ENCODE results near the gene AATF.

AATF gene

DNA sequence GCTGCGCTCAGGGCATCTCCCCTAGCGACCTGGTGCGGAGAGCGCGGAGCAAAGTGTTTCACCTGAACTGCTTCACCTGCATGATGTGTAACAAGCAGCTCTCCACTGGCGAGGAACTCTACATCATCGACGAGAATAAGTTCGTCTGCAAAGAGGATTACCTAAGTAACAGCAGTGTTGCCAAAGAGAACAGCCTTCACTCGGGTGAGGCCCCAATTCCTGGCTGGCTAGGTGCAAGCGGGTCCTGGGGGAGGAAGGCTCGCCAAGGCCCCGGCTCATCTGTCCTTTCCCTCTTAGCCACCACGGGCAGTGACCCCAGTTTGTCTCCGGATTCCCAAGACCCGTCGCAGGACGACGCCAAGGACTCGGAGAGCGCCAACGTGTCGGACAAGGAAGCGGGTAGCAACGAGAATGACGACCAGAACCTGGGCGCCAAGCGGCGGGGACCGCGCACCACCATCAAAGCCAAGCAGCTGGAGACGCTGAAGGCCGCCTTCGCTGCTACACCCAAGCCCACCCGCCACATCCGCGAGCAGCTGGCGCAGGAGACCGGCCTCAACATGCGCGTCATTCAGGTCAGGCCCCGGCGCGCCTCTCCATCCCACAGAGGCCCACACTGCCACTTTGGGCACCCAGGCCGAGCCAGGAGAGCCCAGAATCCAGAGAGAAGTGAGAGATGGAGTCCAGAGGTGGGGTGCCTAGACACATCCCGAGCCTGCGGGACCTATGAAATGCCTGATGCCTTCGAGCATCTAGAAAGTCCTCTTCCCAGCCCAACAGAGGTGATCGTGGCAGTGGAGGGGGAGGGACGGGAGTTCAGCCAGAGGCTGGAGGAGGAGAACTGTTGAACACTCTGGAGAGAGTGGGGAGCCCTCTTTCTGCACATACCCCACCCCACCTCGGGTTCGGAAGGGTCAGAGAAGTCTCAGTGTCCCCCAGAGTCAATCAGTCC, 8.2 kb upstream of the AATF start:
- Histone ChIP-seq H3K27ac (ENCODE audit: low read depth, low read length, poor library complexity, severe bottlenecking) (no peak overlapping the region), H3K9ac (ENCODE audit: low read length) (no peak overlapping the region), H3K9me2 (ENCODE audit: low read depth, low read length) (no peaks in the 10 kb centered on the region), H3K4me1 (ENCODE audit: insufficient read depth, low read length, severe bottlenecking) (no peaks in the 10 kb centered on the region), H2AFZ (ENCODE audit: low read length) (no peak overlapping the region), H3K4me3 (ENCODE audit: low read depth, low read length, poor library complexity, severe bottlenecking) (no peak overlapping the region), H3K36me3 (ENCODE audit: insufficient read depth, low read length) (no peaks in the 10 kb centered on the region), H3K4me2 (ENCODE audit: low read length) (no peak overlapping the region), H4K20me1 (ENCODE audit: insufficient read depth, low read length) (no peaks in the 10 kb centered on the region), H3K9me3 (ENCODE audit: low read length) (no peaks in the 10 kb centered on the region), H3F3A (ENCODE audit: insufficient read depth, low read length) (no peaks in the 10 kb centered on the region), H3K27me3 (ENCODE audit: insufficient read depth, low read length) (no peaks in the 10 kb centered on the region), H3K79me2 (ENCODE audit: insufficient read depth, low read length) (no peaks in the 10 kb centered on the region)
- no peak for TF ChIP-seq EZH2 (IDR thresholded peaks at IDR 0.05; ENCODE audit: borderline replicate concordance, low read length)
- TF ChIP-seq, protein P1, sequence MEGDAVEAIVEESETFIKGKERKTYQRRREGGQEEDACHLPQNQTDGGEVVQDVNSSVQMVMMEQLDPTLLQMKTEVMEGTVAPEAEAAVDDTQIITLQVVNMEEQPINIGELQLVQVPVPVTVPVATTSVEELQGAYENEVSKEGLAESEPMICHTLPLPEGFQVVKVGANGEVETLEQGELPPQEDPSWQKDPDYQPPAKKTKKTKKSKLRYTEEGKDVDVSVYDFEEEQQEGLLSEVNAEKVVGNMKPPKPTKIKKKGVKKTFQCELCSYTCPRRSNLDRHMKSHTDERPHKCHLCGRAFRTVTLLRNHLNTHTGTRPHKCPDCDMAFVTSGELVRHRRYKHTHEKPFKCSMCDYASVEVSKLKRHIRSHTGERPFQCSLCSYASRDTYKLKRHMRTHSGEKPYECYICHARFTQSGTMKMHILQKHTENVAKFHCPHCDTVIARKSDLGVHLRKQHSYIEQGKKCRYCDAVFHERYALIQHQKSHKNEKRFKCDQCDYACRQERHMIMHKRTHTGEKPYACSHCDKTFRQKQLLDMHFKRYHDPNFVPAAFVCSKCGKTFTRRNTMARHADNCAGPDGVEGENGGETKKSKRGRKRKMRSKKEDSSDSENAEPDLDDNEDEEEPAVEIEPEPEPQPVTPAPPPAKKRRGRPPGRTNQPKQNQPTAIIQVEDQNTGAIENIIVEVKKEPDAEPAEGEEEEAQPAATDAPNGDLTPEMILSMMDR (IDR thresholded peaks at IDR 0.05; ENCODE audit: low read length) = no peak

DNA sequence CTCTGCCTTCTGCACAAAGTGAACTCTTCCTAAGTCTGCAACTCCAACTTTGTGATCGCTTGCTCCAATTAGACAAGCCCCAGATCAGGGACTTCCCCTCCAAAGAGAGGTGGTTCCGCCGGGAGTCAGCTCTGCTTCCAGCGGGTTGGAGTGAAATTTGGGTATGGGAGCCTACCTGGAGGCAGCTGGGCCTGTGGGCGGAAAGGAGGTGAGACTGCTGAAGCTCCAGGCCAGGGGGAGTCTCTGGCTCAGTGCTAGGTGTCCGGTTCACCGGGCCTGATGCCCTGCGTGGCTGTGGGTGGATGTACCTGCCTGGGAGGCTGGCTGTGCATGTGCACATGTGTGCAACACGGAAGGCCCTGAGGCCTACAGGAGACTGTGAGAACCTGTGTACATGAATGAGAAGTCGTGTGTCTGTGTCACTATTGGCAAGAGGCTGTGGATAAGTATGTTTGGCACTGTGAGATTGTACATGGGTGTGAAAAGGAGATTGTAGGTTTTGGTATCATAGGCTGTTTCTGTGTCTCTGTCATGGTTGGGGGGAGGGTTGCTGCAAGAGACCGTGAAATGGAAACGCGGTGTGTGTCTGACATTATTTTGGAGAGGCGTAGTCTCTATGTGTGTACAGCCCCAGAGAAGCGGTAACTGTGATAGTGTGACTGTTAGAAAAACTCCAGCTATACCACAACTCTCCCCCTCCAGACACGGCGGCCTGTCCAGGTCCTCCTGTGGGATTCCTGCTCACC, 7.3 kb upstream of the AATF start:
- no peak overlapping the region for H3K4me3 ChIP-seq (ENCODE audit: low read depth, low read length, poor library complexity, severe bottlenecking)
- no peaks in the 10 kb centered on the region for H3K36me3 ChIP-seq (ENCODE audit: insufficient read depth, low read length)
- no peaks in the 10 kb centered on the region for H3F3A ChIP-seq (ENCODE audit: insufficient read depth, low read length)
- H3K4me1 ChIP-seq (ENCODE audit: insufficient read depth, low read length, severe bottlenecking) = no peaks in the 10 kb centered on the region
- no peak overlapping the region for H3K9ac ChIP-seq (ENCODE audit: low read length)
- H4K20me1 ChIP-seq (ENCODE audit: insufficient read depth, low read length) = no peaks in the 10 kb centered on the region
- H3K27ac ChIP-seq (ENCODE audit: low read depth, low read length, poor library complexity, severe bottlenecking) = no peak overlapping the region
- H3K27me3 ChIP-seq (ENCODE audit: insufficient read depth, low read length) = no peaks in the 10 kb centered on the region
- H3K4me2 ChIP-seq (ENCODE audit: low read length) = no peak overlapping the region
- H2AFZ ChIP-seq (ENCODE audit: low read length) = no peak overlapping the region
- H3K79me2 ChIP-seq (ENCODE audit: insufficient read depth, low read length) = no peaks in the 10 kb centered on the region
- H3K9me2 ChIP-seq (ENCODE audit: low read depth, low read length) = no peaks in the 10 kb centered on the region
- no peaks in the 10 kb centered on the region for H3K9me3 ChIP-seq (ENCODE audit: low read length)
- TF ChIP-seq, protein P1 (IDR thresholded peaks at IDR 0.05; ENCODE audit: low read length) = no peak
- no peak for TF ChIP-seq EZH2 (IDR thresholded peaks at IDR 0.05; ENCODE audit: borderline replicate concordance, low read length)

DNA sequence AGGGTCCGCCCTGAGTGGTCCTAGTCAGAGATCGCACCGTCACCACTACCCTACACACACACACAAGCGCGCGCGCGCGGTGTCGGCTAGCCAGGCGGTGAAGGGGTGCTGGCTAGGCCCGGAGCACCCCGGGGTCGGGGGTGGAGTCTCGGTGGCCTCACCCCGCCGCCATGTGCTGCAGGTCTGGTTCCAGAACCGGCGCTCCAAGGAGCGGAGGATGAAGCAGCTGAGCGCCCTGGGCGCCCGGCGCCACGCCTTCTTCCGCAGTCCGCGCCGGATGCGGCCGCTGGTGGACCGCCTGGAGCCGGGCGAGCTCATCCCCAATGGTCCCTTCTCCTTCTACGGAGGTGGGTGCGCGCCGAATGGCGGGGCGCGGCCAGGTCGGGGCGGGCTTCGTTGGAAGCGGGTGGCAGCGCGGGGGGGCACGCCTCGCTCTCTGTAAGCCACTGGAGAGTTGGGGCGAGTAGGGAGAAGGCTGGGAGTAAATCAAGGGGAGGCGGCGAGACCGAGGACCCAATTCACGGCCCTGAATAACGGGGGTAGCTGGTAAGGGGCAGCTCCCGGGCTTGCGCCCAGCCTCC, 6.6 kb upstream of the AATF start:
- Histone ChIP-seq H3K4me2 (ENCODE audit: low read length) (no peak overlapping the region), H3K9ac (ENCODE audit: low read length) (no peak overlapping the region), H2AFZ (ENCODE audit: low read length) (no peak overlapping the region), H4K20me1 (ENCODE audit: insufficient read depth, low read length) (no peaks in the 10 kb centered on the region), H3K9me2 (ENCODE audit: low read depth, low read length) (no peaks in the 10 kb centered on the region), H3K27me3 (ENCODE audit: insufficient read depth, low read length) (no peaks in the 10 kb centered on the region; the same call in 1 of the 2 replicates), H3K9me3 (ENCODE audit: low read length) (no peaks in the 10 kb centered on the region), H3K36me3 (ENCODE audit: insufficient read depth, low read length) (no peaks in the 10 kb centered on the region), H3K79me2 (ENCODE audit: insufficient read depth, low read length) (no peaks in the 10 kb centered on the region), H3F3A (ENCODE audit: insufficient read depth, low read length) (no peaks in the 10 kb centered on the region), H3K27ac (ENCODE audit: low read depth, low read length, poor library complexity, severe bottlenecking) (no peak overlapping the region), H3K4me3 (ENCODE audit: low read depth, low read length, poor library complexity, severe bottlenecking) (no peak overlapping the region), H3K4me1 (ENCODE audit: insufficient read depth, low read length, severe bottlenecking) (no peaks in the 10 kb centered on the region)
- TF ChIP-seq, protein P1 (IDR thresholded peaks at IDR 0.05; ENCODE audit: low read length) = no peak
- no peak for TF ChIP-seq EZH2 (IDR thresholded peaks at IDR 0.05; ENCODE audit: borderline replicate concordance, low read length)
